HL-60 (cell line): ENCODE measurements around the gene PLD5.

Experiments used
- POLR2AphosphoS5 ChIP-seq: IDR thresholded peaks from 2 replicates; pipeline ENCODE4 v1.6.1; 2012; ENCODE audit warnings: low read depth
- TF ChIP-seq, protein P1 (sequence below): IDR thresholded peaks from one replicate; pipeline ENCODE4 v1.5.1; 2011; ENCODE audit warnings: low read length, control low read depth, inconsistent platforms; ENCODE audit not compliant: insufficient read depth
- TF ChIP-seq, protein P2 (sequence below): IDR thresholded peaks from 2 replicates; pipeline ENCODE4 v1.6.1; 2012; ENCODE audit warnings: low read depth; ENCODE audit not compliant: insufficient replicate concordance

GRCh38 chr1:242468784-242469183 lies 55.7 kb downstream of the PLD5 start:
- TF ChIP-seq, protein P1, sequence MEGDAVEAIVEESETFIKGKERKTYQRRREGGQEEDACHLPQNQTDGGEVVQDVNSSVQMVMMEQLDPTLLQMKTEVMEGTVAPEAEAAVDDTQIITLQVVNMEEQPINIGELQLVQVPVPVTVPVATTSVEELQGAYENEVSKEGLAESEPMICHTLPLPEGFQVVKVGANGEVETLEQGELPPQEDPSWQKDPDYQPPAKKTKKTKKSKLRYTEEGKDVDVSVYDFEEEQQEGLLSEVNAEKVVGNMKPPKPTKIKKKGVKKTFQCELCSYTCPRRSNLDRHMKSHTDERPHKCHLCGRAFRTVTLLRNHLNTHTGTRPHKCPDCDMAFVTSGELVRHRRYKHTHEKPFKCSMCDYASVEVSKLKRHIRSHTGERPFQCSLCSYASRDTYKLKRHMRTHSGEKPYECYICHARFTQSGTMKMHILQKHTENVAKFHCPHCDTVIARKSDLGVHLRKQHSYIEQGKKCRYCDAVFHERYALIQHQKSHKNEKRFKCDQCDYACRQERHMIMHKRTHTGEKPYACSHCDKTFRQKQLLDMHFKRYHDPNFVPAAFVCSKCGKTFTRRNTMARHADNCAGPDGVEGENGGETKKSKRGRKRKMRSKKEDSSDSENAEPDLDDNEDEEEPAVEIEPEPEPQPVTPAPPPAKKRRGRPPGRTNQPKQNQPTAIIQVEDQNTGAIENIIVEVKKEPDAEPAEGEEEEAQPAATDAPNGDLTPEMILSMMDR = no peak
- TF ChIP-seq POLR2AphosphoS5 = no peak
- TF ChIP-seq, protein P2, sequence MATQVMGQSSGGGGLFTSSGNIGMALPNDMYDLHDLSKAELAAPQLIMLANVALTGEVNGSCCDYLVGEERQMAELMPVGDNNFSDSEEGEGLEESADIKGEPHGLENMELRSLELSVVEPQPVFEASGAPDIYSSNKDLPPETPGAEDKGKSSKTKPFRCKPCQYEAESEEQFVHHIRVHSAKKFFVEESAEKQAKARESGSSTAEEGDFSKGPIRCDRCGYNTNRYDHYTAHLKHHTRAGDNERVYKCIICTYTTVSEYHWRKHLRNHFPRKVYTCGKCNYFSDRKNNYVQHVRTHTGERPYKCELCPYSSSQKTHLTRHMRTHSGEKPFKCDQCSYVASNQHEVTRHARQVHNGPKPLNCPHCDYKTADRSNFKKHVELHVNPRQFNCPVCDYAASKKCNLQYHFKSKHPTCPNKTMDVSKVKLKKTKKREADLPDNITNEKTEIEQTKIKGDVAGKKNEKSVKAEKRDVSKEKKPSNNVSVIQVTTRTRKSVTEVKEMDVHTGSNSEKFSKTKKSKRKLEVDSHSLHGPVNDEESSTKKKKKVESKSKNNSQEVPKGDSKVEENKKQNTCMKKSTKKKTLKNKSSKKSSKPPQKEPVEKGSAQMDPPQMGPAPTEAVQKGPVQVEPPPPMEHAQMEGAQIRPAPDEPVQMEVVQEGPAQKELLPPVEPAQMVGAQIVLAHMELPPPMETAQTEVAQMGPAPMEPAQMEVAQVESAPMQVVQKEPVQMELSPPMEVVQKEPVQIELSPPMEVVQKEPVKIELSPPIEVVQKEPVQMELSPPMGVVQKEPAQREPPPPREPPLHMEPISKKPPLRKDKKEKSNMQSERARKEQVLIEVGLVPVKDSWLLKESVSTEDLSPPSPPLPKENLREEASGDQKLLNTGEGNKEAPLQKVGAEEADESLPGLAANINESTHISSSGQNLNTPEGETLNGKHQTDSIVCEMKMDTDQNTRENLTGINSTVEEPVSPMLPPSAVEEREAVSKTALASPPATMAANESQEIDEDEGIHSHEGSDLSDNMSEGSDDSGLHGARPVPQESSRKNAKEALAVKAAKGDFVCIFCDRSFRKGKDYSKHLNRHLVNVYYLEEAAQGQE = no peak
